ENCODE results near the gene JOSD1. TPM values are rescaled to one million over a fixed set of nuclear protein-coding genes. Genes with fewer than 3 reads are reported as not detected.

JOSD1 gene
- polyA plus RNA-seq, 4 donors, result 37.9 to 45.2 (median 40.3) TPM

- no peak for DNase-seq (ENCODE audit: low read depth in 4 of 4, low spot score in 3 of 4)
These were observed 62.0 kb downstream of the JOSD1 start for GRCh38 chr22:38638728-38639127.

GRCh38 chr22:38638216-38638615 lies 62.5 kb downstream of the JOSD1 start:
- no peak for DNase-seq (ENCODE audit: low read depth in 4 of 4, low spot score in 3 of 4)

Other genes starting within 250 kb of the JOSD1 start
- gene KCNJ4, start 245.7 kb downstream of the JOSD1 start, polyA plus RNA-seq (ENCODE audit: insufficient read length in 4 of 4), result under 1 TPM; 0.17 to 0.51 (median 0.28) TPM
- gene KDELR3, start 232.8 kb downstream of the JOSD1 start, polyA plus RNA-seq (ENCODE audit: insufficient read length in 4 of 4), result 10 to 100 TPM; 12.5 to 15.2 (median 13.4) TPM
- gene DDX17, start 194.6 kb downstream of the JOSD1 start, polyA plus RNA-seq (ENCODE audit: insufficient read length in 4 of 4), result 100 to 1,000 TPM; 741 to 959 (median 857) TPM
- 1 to 10 TPM; 4.1 to 5.3 (median 5.0) TPM for gene DMC1, start 130.8 kb downstream of the JOSD1 start, polyA plus RNA-seq (ENCODE audit: insufficient read length in 4 of 4)
- 1 to 10 TPM; 4.3 to 8.0 (median 5.0) TPM for gene FAM227A, start 44.6 kb downstream of the JOSD1 start, polyA plus RNA-seq (ENCODE audit: insufficient read length in 4 of 4)
- gene CBY1, start 44.3 kb downstream of the JOSD1 start, polyA plus RNA-seq (ENCODE audit: insufficient read length in 4 of 4), result 10 to 100 TPM; 57.3 to 61.9 (median 61.2) TPM
- gene TOMM22, start 19.0 kb downstream of the JOSD1 start, polyA plus RNA-seq (ENCODE audit: insufficient read length in 4 of 4), result 100 to 1,000 TPM in 2 of 4 donors, 10 to 100 TPM in 2; 96.7 to 105 (median 101) TPM
- gene GTPBP1, start 5.0 kb upstream of the JOSD1 start, polyA plus RNA-seq (ENCODE audit: insufficient read length in 4 of 4), result 10 to 100 TPM; 41.4 to 48.3 (median 42.6) TPM
- 10 to 100 TPM; 54.3 to 67.7 (median 56.6) TPM for gene SUN2, start 55.1 kb upstream of the JOSD1 start, polyA plus RNA-seq (ENCODE audit: insufficient read length in 4 of 4)
- gene DNAL4, start 93.2 kb upstream of the JOSD1 start, polyA plus RNA-seq (ENCODE audit: insufficient read length in 4 of 4), result 10 to 100 TPM; 36.4 to 42.1 (median 36.7) TPM
- 1 to 10 TPM; 4.6 to 5.2 (median 4.7) TPM for gene NPTXR, start 143.1 kb upstream of the JOSD1 start, polyA plus RNA-seq (ENCODE audit: insufficient read length in 4 of 4)
- gene CBX6, start 171.3 kb upstream of the JOSD1 start, polyA plus RNA-seq (ENCODE audit: insufficient read length in 4 of 4), result 10 to 100 TPM; 37.2 to 47.8 (median 40.3) TPM